A549 treated with CpdA at 1 μM for 4 hours (cell line): Measurements from ENCODE around the gene TAL2. TPM values are rescaled to one million over a fixed set of nuclear protein-coding genes. Genes with fewer than 3 reads are reported as not detected.

Source experiments
- total RNA-seq: library from RNA; stranded (reverse); fragments of 200-300 nt; extraction: Qiagen RNA extraction; gene quantifications from 5 replicates; pipeline ENCODE4 v1.2.3, GENCODE V29; 2022; ENCODE audit warnings: low read depth

Gene TAL2
- 0.32 to 0.41 TPM in 2 of 5 replicates, not detected in the others for total RNA-seq

GRCh38 chr9:105662184-105663104, at the start of gene TAL2:
Gene TAL2 (plus strand): TSS chr9:105662457. CDS start chr9:105662497, 40 bp downstream.

GRCh38 chr9:105694190-105694847, 32.1 kb downstream of the TAL2 start, which contains the start of gene TMEM38B:
Gene TMEM38B (plus strand): TSS chr9:105694541. CDS start chr9:105694661, 120 bp downstream.

Other genes with a start within 250 kb of the TAL2 start
- gene FSD1L, start 214.4 kb upstream of the TAL2 start, total RNA-seq: 2.9 to 4.2 TPM (median 3.9 TPM) in 5 replicates
- gene FKTN, start 104.3 kb upstream of the TAL2 start, total RNA-seq: 6.2 to 7.9 TPM (median 7.4 TPM) in 5 replicates
- 16.0 to 19.5 TPM (median 16.7 TPM) in 5 replicates for gene TMEM38B, start 32.1 kb downstream of the TAL2 start, total RNA-seq